Stimulated activated CD8-positive, alpha-beta memory T cell treated with anti-CD3 and anti-CD28 coated beads, Interleukin-12 subunit alpha, Interleukin-12 subunit beta, amount 100 ng/mL, for 24 hours (primary cell): Measurements from ENCODE around the gene CIAO3.
"Not testable (repeated sequence)": the region's sequence is repeated elsewhere in the genome, so short reads cannot be mapped to it uniquely, and the experiment has no call there.

Experiments
- DNase-seq: peaks from one replicate; pipeline ENCODE4 v3.0.0-alpha.2; 2020; ENCODE audit errors: extremely low read depth

The CIAO3 gene

DNA sequence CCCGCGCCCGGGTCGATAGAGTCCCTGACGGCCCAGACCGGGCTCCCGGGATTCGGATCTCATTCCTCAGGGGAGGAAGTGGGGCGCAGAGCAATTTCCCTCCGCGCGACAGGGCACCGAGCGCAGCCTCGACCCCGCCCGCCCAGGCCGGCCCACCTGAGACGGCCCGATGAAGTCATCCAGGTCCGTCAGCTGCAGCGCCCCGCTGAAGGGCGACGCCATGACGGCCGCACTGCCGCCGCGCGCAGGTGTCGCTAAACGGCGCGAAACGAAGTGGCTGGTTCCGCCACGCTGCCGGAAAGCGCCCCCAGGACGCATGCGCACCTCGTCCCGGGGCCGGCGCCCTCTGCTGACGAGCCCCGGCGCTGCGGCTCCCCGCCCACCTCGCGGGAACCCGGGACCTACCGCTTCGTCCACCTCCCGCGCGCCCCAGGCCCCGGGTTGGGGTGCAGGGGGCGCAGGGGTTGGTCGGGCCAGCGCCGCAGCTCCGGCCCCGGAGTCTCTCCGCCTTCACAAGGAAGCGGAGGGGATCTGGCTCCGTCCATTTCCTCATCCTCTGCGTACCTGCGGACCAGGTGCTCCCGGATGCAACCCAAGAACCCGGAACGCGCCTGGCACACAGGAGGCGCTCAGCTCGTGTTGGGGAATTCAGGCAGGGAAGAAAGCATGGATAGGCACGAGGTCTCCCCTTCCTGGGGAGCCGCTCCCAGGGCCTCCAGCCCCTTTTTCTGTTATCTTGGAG lies at the start of gene CIAO3:
TSS of gene CIAO3 (minus strand) at position 234 of the 742 bp plus-strand sequence. CDS start at position 222, 12 bp downstream.
- DNase-seq = peak; percentile 78

DNA sequence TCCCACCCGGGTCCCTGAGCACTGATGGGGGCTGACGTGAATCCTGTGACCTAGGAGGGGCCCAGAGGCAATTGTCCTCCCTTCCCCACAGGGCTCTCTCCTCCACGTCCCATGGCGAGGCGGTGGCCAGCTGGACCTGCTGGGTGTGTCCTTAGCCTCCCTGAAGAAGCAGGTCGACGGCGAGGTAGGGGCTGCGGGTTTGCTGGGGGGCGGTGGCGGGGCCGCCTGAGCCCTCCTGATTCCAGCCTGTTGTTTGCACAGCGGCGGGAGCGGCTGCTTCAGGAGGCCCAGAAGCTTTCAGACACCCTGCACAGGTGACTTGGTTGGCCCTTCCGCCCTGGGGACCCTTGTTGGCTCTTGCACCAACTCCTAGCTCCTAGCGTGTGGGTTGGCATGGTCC lies 49.3 kb upstream of the CIAO3 start:
- no peak for DNase-seq

DNA sequence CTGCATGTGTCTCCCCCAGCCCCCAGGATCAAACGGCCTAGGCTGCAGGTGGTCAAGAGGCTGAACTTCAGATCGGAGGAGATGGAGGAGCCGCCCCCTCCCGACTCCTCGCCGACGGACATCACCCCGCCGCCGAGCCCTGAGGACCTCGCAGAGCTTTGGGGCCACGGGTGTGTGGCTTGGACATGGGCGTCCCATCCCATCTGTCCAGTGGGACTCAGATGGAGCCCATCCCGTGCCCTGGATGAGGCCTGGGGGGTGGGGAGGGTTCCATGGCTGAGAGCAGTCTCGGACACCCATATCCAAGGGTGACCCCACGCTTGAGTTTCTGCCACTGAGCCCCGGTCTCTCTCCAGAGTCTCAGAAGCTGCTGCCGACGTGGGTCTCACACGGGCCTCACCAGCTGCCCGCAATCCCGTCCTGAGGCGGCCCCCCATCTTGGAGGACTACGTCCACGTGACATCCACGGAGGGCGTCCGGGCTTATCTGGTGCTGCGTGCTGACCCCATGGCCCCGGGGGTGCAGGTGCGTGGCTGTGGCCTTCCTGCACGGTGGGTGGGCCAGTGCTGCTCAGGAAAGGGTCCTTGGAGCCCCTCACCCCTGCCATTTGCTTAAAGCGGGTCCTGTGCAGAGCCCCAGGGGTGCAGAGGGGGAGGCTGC lies 48.5 kb upstream of the CIAO3 start:
- DNase-seq = no peak

DNA sequence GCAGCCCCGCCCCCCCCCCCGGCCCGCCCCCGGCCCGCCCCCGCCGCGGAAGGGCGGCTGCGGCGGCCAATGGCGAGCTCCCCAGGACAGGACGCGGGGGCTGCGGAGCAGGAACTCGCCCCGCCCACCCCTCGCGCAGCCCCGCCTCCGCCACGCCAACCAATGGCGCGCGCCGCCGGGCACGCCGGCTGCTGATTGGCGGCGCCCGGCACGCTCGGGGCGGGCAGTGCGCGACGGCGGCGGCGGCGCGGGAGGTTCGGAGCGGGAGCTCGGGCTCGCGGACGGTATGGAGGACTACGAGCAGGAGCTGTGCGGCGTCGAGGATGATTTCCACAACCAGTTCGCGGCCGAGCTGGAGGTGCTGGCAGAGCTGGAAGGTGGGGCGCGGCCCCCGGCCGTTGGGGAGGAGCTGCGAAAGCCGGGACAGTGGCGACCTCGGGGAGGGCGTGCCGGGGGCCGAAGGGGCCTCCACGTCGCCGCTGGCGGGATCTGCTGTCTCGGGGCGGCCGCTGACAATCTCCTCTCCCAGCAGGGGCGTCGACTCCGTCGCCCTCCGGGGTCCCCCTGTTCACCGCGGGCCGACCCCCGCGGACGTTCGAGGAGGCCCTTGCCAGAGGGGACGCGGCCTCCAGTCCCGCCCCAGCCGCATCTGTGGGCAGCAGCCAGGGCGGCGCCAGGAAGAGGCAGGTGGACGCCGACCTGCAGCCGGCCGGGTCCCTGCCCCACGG lies 47.8 kb upstream of the CIAO3 start, which contains the start of gene CHTF18:
TSS of gene CHTF18 (plus strand) at position 222 of the 728 bp plus-strand sequence. CDS start at position 287, 65 bp downstream.
- peak; percentile 81 for DNase-seq

DNA sequence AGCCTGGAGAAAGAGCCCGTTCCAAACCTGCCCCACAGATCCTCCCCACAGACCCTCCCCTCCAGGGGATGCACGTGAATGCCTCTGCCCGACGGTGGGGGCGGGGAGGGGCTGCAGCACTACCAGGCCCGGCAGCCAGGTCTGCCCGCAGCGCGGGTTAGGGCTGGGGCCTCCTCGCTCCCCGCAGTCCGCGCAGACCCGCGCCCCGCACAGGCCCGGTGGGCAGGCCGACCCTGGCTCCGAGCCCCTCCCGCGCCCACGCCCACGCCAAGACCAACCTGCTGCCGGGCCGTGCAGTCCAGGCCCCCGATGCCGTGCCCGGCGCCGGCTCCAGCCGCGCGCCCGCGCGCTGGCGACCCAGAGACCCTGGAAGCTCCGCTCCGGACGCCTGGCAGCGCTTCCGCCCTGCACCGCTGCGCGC lies 47.2 kb upstream of the CIAO3 start, which contains the start of gene RPUSD1:
TSS of gene RPUSD1 (minus strand) at position 404 of the 421 bp plus-strand sequence. CDS start 644 bp downstream, outside the sequence.
- DNase-seq = no peak

DNA sequence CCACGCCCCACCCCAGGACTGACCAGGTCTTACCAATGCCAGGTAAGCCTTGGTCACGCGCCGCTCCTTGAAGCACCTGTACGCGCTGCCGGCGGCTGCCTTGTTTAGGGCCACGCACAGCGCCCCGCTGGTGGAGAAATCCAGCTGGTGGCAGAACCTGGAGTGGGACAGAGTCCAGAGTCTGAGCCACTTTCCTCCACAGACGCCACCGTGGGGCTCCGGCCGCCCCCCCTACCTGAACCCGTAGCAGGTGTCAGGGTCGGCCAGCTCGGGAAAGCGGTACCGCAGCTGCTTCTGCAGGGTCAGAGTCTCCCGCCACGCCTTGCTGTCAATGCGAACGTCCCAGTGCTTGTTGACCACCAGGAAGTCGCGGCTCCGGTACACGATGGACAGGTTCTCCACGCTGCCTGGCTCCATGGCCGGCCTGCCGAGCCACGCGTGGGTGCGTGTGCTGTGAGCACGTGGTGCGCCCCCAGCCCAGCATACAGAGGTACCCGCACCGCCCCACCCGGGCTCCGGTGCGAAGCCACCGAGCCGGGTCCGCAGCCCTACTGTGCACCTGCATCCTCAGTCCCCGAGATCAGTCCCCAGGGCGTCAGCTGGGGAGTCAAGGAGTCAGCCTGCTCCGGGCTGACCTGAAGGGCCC lies 46.6 kb upstream of the CIAO3 start:
- no peak for DNase-seq

DNA sequence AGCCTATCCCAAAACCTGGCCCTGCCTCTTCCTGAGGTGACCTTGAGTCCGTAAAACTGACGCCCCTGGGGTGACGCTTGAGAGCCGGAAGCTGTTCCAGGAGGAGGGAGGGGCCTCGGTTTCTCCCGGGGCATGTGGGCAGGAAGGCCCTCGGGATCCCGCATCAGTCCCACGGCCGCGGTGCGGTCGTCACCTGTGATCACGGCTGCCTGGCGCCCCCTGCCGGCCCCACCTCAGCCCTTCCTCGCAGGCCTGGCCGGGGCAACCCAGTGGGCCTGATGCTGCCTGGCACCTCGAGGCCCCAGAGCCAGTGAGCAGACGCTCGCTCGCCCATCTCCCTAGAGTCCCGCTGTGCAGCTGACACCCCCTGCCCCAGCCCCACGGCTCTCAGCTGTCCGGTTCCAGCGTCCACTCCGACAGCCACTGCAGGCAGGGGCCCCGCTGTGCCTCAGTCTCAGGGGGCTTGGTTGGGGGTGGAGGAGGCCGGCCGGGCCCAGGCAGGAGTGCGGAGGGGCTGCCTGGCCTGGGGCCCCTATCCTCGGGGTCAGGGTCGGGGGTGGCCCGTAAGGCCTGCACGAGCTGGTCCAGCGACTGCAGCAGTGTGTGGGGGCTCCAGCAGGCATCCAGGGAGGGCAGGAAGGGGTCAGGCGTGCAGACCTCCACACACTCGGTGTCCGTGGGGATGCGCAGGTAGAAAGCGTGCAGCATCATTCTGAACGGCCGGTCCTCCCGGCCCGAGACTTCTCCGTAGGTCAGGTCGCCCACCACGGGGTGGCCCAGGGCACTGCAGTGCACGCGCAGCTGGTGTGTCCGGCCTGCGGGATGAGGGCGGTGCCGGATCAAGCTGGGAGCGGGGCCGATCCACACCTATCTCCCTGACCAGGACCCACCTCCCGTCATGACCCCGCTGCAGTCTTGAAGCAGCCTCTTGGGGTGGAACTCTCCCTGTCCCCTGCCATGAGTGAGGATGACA lies 45.1 kb upstream of the CIAO3 start:
- DNase-seq = peak; percentile 44

DNA sequence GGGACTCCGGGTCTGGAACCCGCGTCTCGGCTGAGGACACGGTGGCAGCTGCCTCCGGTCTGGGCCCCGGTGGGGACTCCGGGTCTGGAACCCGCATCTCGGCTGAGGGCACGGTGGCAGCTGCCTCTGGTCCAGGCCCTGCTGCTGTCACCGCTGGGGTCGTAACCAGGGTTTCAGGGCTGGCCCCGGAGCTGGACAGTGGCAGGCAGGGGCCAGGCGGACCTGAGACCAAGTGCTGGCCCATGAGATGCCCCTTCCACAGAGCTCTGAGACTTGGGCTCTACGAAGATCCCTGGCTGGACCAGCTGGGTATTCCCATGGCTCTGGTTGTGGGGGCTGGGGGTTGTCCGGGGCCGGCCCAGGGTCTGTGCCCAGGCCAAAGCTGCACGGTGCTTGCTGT lies 43.6 kb upstream of the CIAO3 start:
- DNase-seq = no peak

DNA sequence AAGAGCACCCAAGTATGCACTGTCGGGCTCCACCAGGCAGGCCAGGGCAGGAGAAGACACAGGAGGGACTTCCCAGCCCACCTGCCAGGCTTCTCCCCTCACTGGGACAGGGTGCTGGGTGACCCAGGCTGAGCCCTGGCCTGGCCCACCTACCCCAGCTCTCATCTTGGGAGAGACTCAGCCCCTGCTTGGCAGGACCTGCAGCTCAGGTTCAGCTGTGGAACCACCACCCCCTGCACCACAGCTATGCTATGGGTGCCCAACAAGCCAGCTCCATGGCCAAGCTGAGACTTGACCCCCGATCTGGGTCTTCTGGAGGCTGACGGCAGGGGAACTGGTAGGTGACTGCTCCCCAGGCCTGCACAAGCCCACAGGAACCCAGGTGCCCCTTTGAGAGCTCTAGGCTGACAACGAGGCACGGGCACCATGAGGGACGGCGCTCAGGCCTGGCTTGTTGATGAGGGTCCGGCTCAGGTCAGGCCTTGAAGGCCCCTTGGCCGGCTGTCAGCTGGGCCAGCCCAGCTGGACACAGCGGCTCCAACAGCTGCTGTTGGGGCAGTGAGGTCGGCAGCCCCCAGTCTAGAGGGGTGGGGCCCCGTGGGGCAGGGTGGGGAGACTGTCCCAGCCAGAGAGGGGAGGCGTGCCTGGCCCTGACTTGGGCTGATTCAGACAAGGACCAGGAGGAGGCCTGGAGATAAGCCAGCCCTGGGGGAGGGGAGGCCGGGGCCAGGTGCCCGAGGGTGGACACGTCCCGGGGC lies 42.8 kb upstream of the CIAO3 start:
- DNase-seq = no peak

DNA sequence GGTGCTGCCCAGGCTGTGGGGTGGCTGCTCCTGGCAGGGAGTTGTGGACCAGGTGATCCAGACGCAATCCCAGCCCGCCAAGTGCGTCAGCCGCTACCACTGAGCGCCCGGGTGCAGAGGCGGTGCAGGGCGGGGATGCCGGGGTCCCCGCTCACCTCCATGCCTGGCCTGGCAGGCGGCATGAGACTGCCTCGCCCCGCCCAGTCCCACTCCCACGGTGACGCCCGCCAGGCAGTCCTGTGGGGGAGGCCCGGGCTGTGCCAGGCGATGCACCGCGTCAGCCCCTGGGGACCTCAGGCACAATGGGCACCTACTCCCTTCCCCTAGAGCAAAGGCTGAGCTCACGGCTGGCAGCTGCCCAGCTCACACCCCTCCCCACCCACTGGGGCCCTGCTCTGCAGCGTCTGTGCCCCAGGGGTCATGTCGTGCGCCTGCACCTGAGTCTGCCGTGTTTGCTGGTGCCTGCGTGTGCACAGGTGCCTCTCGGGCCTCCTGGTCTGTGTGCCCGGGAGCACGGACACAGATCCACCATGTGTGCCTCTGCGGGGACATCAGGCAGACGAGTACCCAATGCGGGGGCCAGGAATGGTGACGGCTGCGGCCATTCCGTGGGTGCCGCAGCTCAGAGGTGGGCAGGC lies 42.1 kb upstream of the CIAO3 start:
- no peak for DNase-seq

DNA sequence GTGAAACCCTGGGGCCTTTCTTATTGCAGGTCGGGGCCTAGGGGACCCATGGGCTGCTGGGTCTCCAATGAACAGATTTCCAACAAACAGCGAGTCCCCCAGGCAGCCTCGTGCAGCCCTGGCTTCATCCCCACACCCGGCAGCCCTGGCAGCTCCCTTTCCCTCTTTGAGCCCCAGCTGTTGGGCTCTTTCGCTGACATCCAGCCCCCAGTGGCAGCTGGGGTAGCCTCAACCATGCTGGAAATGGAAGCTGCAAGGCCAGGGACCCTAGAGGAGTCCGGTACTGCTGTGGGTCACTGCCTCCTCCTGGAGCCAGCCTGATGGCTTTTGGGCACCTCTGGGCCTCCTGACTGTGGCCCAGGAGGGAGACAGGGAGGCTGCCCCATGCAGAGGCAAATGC lies 41.5 kb upstream of the CIAO3 start:
- no peak for DNase-seq

DNA sequence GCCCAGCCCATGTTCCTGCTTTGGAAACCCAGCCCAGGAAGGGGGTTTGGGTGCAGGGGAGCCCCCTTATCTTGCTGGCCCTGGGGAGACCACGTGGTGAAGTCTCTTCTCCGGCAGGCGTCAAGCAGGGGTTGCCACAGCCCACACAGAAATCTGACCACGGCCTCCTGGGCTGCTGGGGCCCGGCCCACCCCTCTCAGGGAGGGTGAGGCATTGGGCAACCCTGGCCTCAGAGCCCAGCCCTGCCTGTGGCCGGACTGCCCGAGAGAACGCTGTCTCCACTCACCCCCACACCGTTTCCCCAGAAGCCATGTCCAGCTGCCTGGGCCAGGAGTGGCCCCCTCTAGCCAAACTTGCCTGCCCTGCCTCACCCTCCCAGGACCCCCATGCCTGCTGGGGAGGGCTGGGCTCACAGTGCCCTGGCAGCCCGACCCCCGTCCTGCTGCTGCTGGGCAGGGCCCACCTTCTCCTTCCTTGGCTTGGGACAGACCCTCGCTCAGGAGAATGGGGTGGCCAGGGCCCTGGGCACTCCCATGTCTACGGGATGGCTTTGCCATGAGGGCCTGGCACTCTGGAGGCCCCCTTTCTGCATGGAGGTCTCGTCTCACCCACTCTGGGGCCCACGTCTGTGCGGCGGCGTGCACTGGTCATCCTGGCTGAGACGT lies 40.7 kb upstream of the CIAO3 start:
- DNase-seq = no peak

DNA sequence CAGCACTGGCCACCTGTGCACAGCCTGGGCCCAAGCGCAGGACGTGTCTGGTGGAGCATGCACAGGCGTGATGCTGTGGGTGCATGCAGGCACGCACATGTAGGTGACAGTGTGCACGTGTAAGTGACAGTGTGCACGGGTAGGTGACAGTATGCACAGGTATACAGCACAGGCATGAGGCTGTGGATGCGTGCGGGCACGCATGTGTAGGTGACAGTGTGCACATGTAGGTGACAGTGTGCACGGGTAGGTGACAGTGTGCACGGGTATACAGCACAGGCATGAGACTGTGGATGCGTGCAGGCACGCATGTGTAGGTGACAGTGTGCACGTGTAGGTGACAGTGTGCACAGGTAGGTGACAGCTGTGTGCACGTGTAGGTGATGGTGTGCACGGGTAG lies 39.5 kb upstream of the CIAO3 start:
- no peak for DNase-seq

DNA sequence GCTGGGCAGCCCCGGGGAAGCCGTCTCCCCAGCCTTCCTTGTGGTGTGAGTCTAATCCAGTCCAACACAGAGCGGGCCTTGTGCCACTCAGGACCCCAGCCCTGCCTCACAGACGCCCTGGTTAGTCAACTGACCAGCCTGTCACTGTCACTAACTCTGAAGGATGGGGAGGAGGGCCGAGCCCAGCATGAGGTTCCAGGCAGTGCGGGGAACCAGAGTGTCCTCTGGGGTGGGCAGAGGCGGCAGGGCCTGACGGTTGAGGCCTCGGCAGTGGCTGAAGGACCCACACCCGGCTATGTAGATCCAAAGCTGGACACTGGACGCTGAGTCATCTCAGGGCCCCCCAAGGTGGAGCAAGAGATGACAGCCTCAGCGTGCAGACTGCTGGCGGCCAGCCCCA lies 38.8 kb upstream of the CIAO3 start:
- no peak for DNase-seq

DNA sequence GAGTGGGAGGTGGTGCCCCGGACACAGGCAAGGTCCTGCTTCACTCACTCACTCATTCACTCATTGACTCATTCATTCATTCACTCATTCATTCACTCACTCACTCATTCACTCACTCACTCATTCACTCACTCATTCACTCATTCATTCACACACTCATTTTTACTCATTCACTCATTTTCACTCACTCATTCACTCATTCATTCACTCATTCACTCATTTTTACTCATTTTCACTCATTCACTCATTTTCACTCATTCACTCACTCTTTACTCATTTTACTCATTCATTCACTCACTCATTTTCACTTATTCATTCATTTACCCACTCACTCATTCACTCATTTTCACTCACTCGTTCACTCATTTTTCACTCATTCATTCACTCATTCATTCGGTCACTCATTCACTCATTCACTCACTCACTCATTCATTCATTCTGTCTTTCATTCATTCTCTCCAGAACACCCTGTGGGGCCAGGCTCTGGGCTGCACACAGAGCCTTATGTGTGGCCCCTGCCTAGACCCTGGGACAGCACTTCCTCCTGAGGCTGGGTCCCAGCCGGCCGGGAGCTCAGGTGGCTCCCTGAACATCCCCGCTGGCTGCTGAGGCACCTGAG lies 38.2 kb upstream of the CIAO3 start:
- DNase-seq = no peak

DNA sequence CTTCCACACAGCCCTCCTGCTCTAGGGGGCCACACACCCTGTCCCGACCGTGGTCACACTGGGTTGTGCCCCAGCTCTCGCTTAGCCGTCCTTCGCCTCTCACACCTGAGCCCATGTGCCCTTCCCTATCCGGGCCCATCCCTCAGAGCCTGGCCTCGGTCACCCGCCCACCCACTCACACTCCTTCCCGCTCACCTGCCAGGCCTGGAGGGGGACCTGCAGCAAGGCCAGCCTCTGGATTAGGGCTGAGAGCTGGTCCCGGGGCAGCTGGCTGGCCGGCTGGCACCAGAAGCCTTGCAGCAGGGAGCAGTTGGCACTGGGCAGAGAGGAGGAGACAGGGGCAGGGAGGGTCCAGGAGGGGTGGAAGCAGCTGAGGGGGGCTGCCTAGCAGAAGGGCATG lies 37.6 kb upstream of the CIAO3 start:
- DNase-seq = no peak

DNA sequence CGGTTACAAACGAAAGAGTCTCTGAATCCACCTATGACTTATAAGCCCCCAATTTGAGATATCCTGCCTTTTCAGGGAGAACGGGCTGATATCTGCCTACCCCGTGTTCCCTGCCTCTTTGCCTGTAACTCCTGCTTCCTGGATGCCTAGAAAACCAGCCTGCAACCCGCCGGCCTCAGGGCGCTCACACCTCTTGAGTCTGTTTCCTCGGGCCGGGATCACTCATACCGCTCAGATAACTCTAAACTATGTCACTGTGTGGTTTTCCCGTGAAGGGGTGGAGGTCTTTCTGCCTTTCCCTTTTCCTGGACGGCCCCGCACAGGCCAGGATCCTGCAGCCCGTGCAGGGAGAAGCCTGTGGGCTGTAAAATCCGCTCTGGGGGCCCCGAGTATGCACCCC lies 37.0 kb upstream of the CIAO3 start:
- no peak for DNase-seq

DNA sequence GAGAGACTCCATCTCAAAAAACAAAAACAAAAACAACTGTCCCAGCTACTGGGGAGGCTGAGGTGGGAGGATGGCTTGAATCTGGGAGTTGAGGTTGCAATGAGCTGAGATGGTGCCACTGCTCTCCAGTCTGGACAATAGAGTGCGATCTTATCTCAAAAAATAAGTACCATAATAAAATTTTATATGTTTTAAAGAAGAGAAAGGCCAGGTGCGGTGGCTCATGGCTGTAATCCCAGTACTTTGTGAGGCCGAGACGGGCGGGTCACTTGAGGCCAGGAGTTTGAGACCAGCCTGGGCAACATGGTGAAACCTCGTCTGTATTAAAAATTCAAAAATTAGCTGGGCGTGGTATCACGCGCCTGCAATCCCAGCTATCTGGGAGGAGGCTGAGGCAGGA lies 36.0 kb upstream of the CIAO3 start:
- no peak for DNase-seq

DNA sequence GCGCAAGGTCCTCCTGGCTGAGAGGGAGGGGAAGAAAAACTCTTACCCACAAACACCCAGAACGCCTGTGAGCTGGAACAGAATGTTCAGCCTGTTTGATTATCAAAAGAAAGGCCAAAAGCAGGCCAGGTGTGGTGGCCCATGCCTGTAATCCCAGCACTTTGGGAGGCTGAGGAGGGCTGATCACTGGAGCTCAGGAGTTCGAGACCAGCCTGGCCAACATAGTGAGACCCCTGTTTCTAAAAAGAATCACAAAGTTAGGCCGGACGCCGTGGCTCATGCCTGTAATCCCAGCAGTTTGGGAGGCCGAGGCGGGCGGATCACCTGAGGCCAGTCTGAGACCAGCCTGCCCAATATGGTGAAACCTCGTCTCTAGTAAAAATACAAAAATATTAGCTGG lies 35.5 kb upstream of the CIAO3 start:
- DNase-seq = not testable (repeated sequence)
